ENCODE data around the gene ZNF462.

Gene ZNF462

DNA sequence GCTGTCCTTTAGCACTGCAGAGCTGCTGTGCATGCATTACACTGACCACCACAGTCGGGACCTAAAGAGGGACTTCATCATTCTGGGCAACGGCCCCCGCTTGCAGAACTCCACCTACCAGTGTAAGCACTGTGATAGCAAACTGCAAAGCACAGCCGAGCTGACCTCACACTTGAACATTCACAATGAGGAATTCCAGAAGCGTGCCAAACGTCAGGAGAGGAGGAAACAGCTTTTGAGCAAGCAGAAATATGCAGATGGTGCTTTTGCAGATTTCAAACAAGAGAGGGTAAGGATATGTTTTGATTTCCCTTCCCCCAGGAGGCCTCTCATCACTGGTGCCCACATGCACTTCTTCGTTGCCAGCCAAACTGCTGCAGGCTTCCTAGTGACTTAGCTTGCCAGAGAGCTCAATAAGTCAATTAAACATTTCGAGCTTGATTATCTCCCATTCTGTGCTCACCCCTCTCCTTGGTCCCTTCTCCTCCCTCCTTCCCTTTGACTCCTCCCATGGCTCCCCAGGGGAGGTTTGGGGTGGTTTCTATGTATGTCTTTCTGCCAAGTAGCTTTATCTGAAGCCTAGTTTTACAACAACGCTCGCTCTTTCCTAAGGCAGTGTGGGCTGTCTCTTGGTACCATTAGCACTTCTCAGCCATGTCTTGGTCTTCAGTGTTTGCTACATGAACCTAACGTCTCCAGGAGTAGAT is 66.7 kb downstream of the ZNF462 start:
- DNase-seq = no peak

- DNase-seq = no peak
Measured at GRCh38 chr9:106930477-106930876, 67.5 kb downstream of the ZNF462 start.

DNA sequence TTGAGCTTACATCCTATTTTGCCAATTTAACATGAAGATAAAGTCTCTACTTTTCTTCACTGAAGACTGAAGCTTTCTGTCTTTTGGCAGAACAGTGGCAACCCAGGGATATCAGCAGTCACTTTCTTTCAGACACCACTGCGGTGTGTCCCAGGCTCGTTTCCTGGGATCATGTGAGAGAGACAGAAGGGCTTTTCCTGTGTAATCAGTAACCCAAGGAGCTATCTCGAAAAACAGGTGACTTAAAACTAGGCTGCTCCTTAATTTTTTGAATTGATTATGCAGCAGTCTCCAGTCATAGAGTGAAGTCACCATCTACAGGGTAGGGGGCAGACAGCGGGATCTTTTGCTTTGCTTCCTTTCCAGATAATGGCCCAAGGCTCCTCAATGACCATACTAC is 68.5 kb downstream of the ZNF462 start:
- no peak for DNase-seq

DNA sequence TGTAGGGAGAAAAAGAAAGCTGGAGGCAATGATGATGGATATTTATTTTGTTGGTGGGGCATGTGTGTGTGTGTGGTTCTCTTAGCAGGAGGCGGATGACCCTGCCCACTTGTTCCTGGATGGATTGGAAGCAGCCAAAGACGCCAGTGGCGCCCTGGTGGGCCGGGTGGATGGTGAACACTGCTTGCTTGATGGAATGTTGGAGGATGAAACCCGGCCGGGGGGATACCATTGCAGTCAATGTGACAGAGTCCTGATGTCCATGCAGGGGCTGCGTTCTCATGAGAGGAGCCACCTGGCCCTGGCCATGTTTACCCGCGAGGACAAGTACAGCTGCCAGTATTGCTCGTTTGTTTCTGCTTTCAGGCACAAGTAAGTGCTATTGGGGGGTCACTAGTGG is 69.2 kb downstream of the ZNF462 start:
- DNase-seq = no peak

- no peak for DNase-seq
Measured at GRCh38 chr9:106932675-106933074, 69.7 kb downstream of the ZNF462 start.

DNA sequence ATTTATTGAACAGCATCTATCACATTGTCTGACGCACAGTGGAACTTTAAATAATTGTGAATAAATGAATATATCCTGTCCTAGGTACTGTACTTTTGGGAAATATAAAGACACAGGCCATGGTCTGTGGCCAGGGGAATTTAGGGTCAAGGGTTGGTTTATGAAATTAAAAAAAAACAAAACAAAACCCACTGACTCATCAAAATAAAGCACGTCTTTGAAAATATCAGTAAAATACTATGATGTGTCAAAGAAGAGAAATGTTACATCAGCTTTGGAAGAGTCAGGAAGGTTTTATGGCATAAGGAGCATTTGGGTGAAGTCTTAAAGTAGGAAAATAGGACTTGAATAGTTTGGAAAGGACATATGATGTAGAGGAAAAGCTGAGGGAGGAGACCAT is 70.5 kb downstream of the ZNF462 start:
- DNase-seq = no peak

GRCh38 chr9:106934442-106935238 is 71.7 kb downstream of the ZNF462 start:
- no peak for DNase-seq

GRCh38 chr9:106936680-106937079 is 73.7 kb downstream of the ZNF462 start:
- DNase-seq = no peak

DNA sequence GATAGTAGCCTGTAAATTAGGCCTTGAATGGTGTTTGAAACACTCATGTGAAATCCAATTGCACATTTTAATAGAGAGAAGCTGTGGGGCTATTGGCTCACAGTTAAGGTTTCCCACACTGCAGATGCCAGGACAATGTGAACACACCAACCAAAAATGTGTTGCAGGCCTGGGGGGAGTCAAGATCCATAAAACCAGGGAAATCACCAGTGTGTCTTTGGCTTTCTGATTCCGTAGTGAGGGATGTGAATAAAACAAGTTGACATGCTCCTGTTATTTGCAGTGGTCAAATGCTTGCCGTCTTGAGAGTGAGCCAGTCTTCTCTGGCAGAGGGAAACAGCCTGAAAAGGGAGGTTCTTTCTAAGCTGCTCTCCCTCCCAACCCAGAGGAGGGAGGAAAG is 79.0 kb downstream of the ZNF462 start:
- DNase-seq = no peak

- DNase-seq = peak; percentile 30
Measured at GRCh38 chr9:106945727-106946660, 83.0 kb downstream of the ZNF462 start.

DNA sequence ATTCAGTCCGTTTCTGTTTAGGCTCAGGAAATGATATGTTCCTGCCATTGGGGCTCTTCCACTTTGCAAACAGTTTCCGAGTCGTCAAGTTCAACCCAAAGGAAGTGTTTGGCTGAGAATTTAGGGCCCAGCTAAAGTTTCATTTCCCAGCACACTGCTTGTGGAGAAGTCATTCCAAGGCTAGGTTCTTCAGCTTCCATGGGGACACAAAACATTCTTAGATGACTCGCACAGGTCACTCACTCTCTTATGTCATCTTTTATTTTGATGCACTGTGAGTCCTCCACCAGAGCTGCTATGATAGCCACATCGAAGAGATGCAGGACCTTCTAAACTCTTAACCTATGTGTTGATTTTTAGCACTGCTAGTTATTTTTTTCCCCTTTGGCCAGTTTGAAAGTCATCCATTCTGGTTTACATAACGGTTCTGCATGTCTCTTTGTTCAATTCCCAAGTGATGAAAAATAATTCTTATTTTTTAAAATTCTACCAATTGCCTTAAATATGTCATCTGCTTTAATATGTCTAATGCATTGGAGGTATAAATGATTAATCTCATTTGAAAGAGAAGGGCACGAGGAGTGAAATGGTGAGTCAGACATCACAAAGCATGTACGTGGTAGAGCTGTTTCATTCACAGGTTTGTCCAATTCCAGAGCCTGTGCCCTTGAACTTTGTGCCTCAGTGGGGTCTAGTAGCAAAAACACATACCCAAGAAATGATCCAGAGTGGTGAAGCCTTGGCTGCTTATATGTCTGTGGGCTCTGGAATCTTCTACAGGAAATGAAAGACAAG is 84.3 kb downstream of the ZNF462 start:
- no peak for DNase-seq

DNA sequence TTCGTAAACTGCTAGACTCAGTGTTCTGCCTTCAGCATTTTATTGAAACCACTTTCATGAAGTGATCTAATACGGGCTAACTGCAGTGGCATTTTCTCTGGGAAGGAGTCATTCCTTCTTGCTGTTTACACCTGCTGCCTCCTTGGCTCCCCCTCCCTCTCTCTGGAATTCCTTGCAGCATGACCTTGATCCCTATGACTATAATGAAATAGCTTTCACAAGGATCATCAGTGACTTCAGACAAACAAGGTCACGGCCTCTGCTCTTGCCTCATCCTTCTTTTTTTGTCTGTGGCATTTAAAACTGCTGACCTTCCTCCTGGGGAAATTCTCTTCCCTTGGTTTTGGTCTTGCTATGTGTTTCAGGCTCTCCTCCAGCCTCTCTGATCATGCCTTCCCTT is 90.2 kb downstream of the ZNF462 start:
- DNase-seq = peak; percentile 35

DNA sequence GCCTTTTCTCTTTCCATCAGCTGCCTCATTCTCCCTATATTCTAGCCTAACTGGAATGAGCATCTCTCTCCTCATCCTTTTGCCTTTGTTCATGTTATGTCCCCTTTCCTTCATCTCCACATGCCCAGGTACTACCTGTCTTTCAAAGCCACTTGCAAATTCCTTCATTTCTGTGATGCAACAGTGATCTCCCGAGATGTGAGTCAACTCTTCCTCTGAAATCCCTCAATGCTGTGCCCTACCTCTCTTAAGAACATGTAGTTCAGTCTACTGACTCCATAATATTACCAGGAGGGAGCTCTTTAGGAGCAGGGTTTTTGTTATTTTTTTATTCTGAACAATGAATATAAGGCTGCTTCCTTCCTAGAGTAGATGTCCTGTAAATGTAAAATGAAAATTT is 91.6 kb downstream of the ZNF462 start:
- DNase-seq = peak; percentile 35

DNA sequence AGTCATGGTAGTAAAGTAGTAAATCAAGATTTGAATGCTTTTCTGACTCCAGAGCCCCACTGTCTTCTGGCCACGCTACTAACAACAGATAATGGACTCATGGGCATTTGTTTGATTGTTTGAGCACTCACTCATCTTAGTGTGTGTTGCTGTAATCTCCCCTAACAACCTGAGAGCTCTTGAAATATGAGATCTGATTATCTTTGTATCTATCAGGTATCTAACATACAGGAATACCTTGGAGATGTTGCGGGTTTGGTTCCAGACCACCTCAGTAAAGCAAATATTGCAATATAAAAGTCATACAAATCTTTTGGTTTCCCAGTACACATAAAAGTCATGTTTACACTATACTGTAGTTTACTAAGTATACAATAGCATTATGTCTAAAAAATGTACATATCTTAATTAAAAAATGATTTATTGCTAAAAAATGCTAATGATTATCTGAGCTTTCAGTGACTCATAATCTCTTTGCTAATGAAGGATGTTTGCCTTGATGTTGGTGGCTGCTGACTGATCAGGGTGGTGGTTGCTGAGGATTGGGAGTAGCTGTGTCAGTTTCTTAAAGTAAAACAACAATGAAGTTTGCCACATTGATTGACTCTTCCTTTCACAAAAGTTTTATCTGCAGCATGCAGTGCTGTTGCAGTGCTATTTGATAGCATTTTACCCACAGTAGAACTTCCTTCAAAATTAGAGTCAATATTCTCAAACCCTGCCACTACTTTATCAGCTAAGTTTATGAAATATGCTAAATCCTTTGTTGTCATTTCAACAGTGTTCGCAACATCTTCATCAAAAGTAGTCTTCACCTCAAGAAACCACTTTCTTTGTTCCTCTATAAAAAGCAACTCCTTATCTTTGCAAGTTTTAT is 92.2 kb downstream of the ZNF462 start:
- no peak for DNase-seq

DNA sequence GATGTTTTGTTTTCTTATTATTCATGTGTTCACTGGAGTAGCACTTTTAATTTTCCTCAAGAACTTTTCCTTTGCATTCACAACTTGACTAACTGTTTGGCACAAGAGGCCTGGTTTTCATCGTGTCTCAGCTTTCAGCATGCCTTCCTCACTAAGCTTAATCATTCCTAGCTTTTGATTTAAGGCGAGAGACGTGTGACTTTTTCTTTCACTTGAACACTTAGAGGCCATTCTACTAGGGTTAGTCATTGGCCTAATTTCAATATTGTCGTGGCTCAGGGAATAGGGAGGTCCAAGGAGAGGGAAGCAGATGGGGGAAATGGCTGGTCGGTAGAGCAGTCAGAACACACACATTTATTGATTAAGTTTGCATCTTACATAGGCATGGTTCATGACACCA is 94.0 kb downstream of the ZNF462 start:
- no peak for DNase-seq

- DNase-seq = no peak
Measured at GRCh38 chr9:106958955-106959657, 96.1 kb downstream of the ZNF462 start.

DNA sequence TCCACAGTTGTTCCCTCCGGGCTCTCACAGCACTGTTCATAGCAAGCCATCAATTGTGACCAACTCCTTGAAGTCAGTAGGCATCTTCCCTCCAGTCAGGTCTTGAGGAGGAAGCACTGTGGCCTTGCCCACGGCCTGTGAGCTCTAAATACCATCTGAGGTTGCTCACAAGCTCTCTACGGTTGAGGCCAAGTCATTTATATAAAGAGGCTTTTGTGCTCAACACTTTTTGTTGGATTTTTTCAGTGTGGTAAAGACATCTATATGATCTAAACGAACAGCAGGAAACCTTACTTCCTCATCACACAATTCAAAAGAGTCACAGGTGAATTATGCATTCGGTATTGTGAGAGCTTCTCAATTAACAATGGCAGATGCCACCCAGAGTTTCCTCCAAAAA is 97.3 kb downstream of the ZNF462 start:
- no peak for DNase-seq

DNA sequence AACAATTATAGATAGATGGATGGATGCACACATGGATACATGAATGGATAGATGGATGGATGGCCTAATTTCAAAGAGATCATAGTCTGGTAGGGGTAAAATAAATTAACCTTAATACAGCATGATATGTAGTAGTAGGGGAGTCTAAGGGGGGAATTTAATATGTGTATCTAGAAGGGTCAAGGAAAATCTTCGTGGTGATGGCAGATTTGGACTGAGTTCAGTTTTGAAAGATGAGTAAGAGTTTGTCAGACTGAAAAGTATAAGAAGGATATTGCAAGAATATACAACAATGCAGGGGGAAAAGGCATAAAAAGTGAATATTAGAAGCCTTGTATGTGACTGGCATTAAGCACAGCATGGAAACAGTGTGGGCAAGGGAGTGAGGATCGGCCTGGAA is 98.7 kb downstream of the ZNF462 start:
- DNase-seq = peak; percentile 30

DNA sequence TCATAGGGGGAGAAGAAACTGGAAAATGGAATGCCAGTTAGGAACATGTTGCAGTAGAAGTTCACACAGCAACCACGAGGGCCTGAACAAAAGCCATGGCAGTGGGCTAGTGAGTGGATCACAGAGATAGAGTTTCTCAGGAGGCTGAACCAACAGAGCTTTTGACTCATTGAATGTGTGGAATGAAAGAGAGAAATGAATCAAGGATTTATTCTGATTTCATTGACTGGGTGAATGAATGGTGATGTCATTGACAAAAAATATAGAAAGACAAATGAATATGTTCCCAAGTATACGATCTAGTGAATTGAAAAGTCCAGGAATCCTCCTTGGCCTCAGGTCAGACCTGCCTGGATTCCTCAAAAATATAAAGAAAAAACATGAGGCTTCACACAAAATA is 99.2 kb downstream of the ZNF462 start:
- DNase-seq = peak; percentile 7

DNA sequence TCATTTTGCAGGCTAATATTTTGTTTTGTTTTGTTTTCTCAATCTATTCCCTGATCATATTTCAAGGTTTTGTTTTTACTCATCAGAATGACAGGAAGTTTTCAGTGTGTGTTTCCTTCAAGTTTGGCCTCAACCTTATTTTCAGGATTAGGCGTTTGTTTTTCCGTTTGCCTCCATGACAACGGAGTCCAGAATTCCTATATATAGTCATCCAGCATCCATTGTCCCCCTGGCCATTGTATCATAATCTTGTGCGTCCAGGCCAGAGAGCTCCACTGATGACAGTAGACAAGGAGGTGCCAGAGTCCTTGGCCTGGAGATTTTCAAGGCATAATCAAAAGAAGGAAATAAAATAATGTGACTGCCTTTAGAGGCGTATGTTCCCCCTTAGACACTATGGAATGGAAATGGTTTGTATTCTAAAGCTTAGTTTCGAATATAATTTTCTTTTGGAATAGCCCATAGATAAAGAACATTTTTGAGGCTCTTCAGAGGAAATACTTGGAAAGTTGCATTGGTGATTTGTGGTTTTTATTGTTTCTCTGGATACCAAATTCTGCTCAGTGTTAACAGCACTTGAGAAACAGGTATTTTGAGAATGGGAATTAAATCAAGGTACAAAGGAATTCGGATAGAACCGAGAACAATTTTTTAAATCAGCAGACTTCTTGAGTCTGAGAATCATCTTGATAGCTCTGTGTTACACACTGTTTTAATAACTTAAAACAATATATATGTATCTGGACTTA is 99.8 kb downstream of the ZNF462 start:
- DNase-seq = no peak

Data from NCI-H226 (cell line).